ENCODE data around the gene ZNF784. TPM values are rescaled to one million over a fixed set of nuclear protein-coding genes. Genes with fewer than 3 reads are reported as not detected.

The ZNF784 gene
- total and polyA plus RNA-seq, 2 experiments from 2014 or later = 13.3 to 15.1 TPM

- no peaks in the 10 kb centered on the region for H3K9me3 ChIP-seq (ENCODE audit: low read depth)
- no peak overlapping the region for H3K4me3 ChIP-seq
- no peak for DNase-seq (ENCODE audit: low read depth in 1 of 2, low spot score in 1 of 2)
- no peak for TF ChIP-seq CTCF (IDR thresholded peaks at IDR 0.05; ENCODE audit: low read depth, low read length)
- peaks cover 19% of the 10 kb centered on the region for H3K36me3 ChIP-seq
- peaks cover 4% of the 10 kb centered on the region for H3K4me1 ChIP-seq (ENCODE audit: low read depth)
- no peaks in the 10 kb centered on the region for H3K27me3 ChIP-seq
- no peak overlapping the region for H3K27ac ChIP-seq
These were observed 7.9 kb downstream of the ZNF784 start for GRCh38 chr19:55616395-55616875.

GRCh38 chr19:55615543-55616394 lies 8.6 kb downstream of the ZNF784 start:
- Histone ChIP-seq H3K27ac (no peak overlapping the region), H3K4me1 (ENCODE audit: low read depth) (peaks cover 10% of the 10 kb centered on the region), H3K4me3 (no peak overlapping the region), H3K9me3 (ENCODE audit: low read depth) (no peaks in the 10 kb centered on the region), H3K27me3 (no peaks in the 10 kb centered on the region), H3K36me3 (peaks cover 19% of the 10 kb centered on the region)
- no peak for TF ChIP-seq CTCF (IDR thresholded peaks at IDR 0.05; ENCODE audit: low read depth, low read length)
- DNase-seq (ENCODE audit: low read depth in 1 of 2, low spot score in 1 of 2) = no peak

- H3K36me3 ChIP-seq = peaks cover 19% of the 10 kb centered on the region
- H3K27me3 ChIP-seq = no peaks in the 10 kb centered on the region
- TF ChIP-seq CTCF (IDR thresholded peaks at IDR 0.05; ENCODE audit: low read depth, low read length) = no peak
- H3K9me3 ChIP-seq (ENCODE audit: low read depth) = no peaks in the 10 kb centered on the region
- H3K4me3 ChIP-seq = no peak overlapping the region
- H3K27ac ChIP-seq = no peak overlapping the region
- H3K4me1 ChIP-seq (ENCODE audit: low read depth) = peaks cover 10% of the 10 kb centered on the region
- DNase-seq (ENCODE audit: low read depth in 1 of 2, low spot score in 1 of 2) = no peak
These were observed 9.4 kb downstream of the ZNF784 start for GRCh38 chr19:55614711-55615542.

- H3K27me3 ChIP-seq = no peaks in the 10 kb centered on the region
- TF ChIP-seq CTCF (IDR thresholded peaks at IDR 0.05; ENCODE audit: low read depth, low read length) = no peak
- H3K9me3 ChIP-seq (ENCODE audit: low read depth) = no peaks in the 10 kb centered on the region
- H3K36me3 ChIP-seq = peaks cover 19% of the 10 kb centered on the region
- H3K4me1 ChIP-seq (ENCODE audit: low read depth) = peaks cover 10% of the 10 kb centered on the region
- DNase-seq (ENCODE audit: low read depth in 1 of 2, low spot score in 1 of 2) = no peak
- no peak overlapping the region for H3K4me3 ChIP-seq
- H3K27ac ChIP-seq = no peak overlapping the region
These were observed 10.2 kb downstream of the ZNF784 start for GRCh38 chr19:55613930-55614710.

GRCh38 chr19:55613396-55613795 lies 11.0 kb downstream of the ZNF784 start:
- DNase-seq (ENCODE audit: low read depth in 1 of 2, low spot score in 1 of 2) = no peak
- H3K9me3 ChIP-seq (ENCODE audit: low read depth) = no peaks in the 10 kb centered on the region
- H3K4me1 ChIP-seq (ENCODE audit: low read depth) = peaks cover 10% of the 10 kb centered on the region
- peaks cover 19% of the 10 kb centered on the region for H3K36me3 ChIP-seq
- TF ChIP-seq CTCF (IDR thresholded peaks at IDR 0.05; ENCODE audit: low read depth, low read length) = no peak
- H3K27me3 ChIP-seq = no peaks in the 10 kb centered on the region
- H3K27ac ChIP-seq = peak overlapping the region; percentile 34
- no peak overlapping the region for H3K4me3 ChIP-seq
